Fibroblast of villous mesenchyme (primary cell): Measurements from ENCODE around the gene CHRD. TPM values are rescaled to one million over a fixed set of nuclear protein-coding genes. Genes with fewer than 3 reads are reported as not detected.

Experiments
- DNase-seq: peaks from one replicate; pipeline ENCODE4 v3.0.0-alpha.2; 2010; ENCODE audit warnings: low read depth
- H3K4me3 ChIP-seq: 2 replicates; pipeline ENCODE4 v1.5.1; 2011; ENCODE audit warnings: low read depth, mild to moderate bottlenecking, low read length
- CTCF ChIP-seq: IDR thresholded peaks from 2 replicates; pipeline ENCODE4 v1.5.1; 2012; ENCODE audit warnings: low read depth, mild to moderate bottlenecking, low read length; ENCODE audit not compliant: insufficient read depth
- total RNA-seq: library from RNA; depleted of rRNA; stranded (reverse); fragments of >200 nt; gene quantifications from 2 replicates; pipeline ENCODE4 v1.2.3, GENCODE V29; 2012

The CHRD gene
- total RNA-seq, 1 donor, result 1.7 TPM

GRCh38 chr3:184341925-184342324, 37.9 kb upstream of the CHRD start:
- no peak for TF ChIP-seq CTCF
- H3K4me3 ChIP-seq, result no peak overlapping the region
- no peak for DNase-seq

DNA sequence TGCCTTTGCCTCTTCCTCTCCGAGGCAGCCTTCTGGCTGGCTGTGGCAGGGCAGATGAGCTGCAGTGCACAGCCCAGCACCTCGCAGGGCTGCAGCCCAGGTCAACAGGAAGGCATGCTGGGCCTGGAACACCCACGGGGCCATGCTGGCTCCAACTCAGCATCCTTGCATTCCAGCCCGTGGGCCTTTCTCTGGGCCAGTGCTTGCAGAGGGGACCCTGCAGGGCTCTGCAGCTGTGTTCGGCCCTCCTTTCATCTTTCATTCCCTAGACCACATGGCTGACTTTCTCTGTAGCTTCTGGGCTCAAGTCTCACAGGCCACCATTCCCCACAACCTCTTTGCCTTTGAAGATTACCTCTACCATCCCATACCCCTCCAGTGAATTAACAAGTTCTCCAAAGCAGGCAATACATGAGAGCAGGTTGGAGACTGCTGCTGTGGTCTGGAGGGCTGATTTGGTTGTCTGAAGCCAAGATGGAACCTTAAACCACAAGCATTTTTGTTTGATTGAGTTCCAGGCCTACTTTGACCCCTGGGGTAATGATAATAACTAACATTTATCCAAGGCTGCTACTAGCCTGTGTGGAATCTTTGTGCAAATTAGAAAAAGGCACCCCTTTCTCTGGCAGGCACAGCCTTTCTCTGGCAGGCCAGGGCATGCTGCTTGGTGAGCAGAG, 36.5 kb upstream of the CHRD start:
- no peak overlapping the region for H3K4me3 ChIP-seq
- TF ChIP-seq CTCF, result no peak
- DNase-seq, result no peak

DNA sequence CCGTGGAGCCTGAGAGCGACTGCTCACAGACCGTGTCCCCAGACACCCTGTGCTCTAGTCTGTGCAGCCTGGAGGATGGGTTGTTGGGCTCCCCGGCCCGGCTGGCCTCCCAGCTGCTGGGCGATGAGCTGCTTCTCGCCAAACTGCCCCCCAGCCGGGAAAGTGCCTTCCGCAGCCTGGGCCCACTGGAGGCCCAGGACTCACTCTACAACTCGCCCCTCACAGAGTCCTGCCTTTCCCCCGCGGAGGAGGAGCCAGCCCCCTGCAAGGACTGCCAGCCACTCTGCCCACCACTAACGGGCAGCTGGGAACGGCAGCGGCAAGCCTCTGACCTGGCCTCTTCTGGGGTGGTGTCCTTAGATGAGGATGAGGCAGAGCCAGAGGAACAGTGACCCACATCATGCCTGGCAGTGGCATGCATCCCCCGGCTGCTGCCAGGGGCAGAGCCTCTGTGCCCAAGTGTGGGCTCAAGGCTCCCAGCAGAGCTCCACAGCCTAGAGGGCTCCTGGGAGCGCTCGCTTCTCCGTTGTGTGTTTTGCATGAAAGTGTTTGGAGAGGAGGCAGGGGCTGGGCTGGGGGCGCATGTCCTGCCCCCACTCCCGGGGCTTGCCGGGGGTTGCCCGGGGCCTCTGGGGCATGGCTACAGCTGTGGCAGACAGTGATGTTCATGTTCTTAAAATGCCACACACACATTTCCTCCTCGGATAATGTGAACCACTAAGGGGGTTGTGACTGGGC, 35.1 kb upstream of the CHRD start:
- no peak for DNase-seq
- H3K4me3 ChIP-seq, result no peak overlapping the region
- no peak for TF ChIP-seq CTCF

- peak; percentile 60 for DNase-seq
- H3K4me3 ChIP-seq, result no peak overlapping the region
- TF ChIP-seq CTCF, result peak; percentile 51
Observed at GRCh38 chr3:184345317-184346144, 34.3 kb upstream of the CHRD start.

DNA sequence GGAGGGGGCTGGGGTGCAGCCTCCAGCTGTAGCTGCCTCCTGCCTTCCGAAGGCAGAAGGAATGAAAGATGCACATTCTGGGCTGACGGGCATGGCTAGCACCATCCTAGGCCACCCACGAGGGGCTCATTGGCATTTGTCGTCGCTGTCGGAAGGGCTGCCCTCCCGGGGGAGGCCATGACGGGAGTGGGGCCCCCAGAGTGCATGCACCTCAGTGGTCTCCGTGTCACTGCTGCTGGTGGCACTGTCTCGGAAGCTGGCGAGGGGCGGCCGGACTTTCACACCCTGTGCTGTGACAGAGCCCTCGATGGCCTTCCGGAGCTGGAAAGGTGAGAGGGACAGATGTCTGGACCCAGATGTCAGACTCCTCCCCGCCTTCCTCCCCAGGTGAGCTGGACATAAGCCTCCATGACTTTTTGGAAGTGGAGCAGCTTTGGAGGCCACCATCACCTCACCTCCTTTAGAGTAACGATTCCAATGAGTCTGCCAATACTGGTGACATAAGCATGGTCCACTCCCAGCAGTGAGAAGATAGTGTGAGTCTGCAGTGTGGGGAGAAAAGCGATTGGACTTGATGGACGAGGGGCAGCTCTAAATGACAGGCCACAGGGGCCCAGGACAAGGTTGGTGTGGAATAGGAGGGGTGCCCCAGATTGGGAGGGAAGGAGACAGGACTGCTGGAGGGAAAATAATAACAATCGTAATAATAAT, 33.2 kb upstream of the CHRD start:
- TF ChIP-seq CTCF, result no peak
- no peak for DNase-seq
- H3K4me3 ChIP-seq, result no peak overlapping the region

GRCh38 chr3:184347321-184348056, 32.4 kb upstream of the CHRD start:
- TF ChIP-seq CTCF, result no peak
- no peak overlapping the region for H3K4me3 ChIP-seq
- DNase-seq, result peak; percentile 70
